HG03039 (cell line): ENCODE results near the gene DCDC2.
A peak's percentile ranks its signal among the peaks of the same experiment; 100 is the strongest.
"Not testable (repeated sequence)": the region's sequence is repeated elsewhere in the genome, so short reads cannot be mapped to it uniquely, and the experiment has no call there.

Source experiments
- ATAC-seq: cut with Tn5 transposase; IDR thresholded peaks from one replicate; pipeline ENCODE4 v1.9.1; 2021; ENCODE audit warnings: mild to moderate bottlenecking, moderate library complexity; ENCODE audit not compliant: unreplicated experiment

The DCDC2 gene

DNA sequence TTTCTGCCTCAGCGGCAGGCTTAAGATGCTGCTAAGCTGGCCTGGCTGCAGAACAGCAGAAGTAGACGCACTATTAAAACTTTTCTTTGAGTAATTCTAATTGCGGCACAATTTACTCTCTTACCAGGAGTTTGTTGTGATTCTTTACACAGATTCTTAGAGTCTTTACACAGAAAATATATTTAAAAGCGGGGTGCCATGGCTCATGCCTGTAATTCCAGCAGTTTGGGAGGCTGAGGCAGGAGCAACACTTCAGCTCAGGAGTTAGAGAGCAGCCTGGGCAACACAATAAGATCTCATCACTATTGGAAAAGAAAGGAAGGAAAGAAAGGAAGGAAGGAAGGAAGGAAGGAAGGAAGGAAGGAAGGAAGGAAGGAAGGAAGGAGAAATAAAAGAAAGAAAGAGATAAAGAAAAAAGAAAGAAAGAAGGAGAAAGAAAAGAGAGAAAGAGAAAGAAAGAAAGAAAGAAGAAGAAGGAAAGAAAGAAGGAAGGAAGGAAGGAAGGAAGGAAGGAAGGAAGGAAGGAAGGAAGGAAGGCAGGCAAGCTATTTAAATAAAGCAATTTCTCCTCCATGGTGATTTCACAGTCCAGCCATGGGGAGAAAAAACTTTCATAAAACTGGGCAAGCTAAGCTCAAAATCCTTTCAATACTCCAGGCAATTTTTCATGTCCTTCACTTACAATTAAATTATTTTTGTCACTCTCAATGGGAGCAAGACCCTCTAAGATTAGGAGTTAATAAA is 23.8 kb upstream of the DCDC2 start:
- no peak for ATAC-seq

DNA sequence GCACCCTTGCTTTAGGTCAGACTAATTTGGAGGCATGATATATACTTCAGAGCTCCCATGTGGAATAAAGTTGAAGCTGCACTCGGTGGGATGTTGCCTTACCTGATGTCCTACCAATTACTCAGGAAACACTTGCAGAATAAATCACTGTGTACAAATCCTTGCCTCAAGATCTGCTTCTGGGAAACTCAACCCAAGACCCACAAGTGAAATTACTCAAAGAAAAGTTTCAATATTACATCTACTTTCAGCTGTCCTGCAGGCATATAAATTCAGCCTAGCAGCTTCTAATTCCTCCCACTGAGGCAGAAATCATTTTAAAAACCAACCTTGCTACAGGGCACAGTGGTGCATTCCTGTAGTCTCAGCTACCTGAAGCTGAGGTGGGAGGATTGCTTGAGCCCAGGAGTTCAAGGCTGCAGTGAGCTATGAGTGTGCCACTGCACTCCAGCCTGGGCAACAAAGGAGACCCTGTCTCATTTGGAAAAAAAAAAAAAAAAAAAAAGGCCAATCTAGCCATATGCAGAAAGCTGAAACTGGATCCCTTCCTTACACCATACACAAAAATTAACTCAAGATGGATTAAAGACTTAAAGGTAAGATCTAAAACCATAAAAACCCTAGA is 20.7 kb upstream of the DCDC2 start:
- no peak for ATAC-seq

DNA sequence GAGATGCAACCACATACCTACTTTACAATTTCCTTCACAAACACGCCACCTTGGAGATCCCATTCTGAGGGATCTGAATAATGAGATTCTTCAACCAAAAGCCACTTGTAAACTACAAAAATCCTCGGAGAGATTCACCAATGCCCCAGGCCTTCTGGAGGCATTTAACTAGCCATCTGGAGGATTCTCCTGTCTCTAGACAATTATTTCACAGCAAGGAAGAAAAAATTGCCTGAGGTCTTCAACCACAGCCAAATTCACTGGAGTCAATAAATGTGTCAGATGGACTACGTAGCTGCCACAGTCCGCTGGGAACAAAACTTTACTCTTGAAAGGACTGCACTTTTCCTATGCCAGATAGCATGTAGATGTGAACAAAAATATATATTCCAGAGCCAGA is 19.0 kb upstream of the DCDC2 start:
- no peak for ATAC-seq

DNA sequence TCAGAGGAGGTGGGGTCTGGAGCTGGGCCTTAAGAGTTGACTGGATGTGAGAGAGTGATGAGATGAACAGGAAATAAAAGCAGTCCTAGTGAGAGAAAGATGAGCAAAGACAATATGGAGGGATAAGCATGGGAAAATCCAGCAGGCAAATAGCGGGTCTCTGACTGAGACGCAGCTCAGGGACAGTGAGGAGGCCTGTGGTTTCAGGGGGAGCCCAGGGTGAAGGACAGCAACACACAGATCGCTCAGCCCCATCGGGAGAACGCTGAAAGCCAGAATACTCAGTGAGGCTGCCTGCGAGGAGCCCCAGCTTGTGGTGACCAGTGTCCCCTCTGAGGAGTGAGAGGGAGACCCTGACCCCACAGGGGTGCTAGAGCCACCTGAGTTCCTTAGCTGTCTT is 16.8 kb upstream of the DCDC2 start:
- ATAC-seq, result no peak

DNA sequence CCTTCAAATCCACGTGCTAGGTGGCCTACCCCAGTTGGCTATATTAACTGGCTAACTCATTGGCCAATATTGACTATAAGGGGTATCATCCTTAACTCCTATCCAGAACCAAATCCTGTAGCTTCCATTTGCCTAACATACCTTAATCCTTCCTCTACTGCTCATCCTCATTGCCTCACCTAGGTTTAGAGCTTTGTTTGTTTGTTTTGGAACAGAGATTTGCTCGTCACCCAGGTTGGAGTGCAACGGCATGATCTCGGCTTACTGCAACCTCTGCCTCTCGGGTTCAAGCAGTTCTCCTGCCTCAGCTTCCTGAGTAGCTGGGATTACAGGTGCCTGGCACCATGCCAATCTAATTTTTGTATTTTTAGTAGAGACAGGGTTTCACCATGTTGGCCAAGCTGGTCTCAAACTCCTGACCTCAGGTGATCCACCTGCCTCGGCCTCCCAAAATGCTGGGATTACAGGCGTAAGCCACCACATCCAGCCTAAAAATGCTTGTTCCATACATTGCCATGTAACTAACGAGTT is 7.3 kb upstream of the DCDC2 start:
- not testable (repeated sequence) for ATAC-seq

DNA sequence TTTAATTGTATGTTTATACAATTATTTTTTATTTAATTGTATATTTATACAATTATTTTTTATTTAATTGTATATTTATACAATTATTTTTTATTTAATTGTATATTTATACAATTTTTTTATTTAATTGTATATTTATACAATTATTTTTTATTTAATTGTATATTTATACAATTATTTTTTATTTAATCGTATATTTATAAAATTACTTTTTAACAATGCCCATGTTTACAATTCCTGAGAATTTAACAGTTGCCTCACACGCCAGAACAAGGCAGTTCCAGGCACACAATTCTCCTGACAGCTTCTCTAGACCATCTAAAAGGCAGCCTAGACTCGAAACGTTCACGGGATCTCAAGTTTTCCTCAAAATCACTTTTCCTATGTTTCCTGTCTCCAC is 4.5 kb upstream of the DCDC2 start:
- ATAC-seq, result not testable (repeated sequence)

DNA sequence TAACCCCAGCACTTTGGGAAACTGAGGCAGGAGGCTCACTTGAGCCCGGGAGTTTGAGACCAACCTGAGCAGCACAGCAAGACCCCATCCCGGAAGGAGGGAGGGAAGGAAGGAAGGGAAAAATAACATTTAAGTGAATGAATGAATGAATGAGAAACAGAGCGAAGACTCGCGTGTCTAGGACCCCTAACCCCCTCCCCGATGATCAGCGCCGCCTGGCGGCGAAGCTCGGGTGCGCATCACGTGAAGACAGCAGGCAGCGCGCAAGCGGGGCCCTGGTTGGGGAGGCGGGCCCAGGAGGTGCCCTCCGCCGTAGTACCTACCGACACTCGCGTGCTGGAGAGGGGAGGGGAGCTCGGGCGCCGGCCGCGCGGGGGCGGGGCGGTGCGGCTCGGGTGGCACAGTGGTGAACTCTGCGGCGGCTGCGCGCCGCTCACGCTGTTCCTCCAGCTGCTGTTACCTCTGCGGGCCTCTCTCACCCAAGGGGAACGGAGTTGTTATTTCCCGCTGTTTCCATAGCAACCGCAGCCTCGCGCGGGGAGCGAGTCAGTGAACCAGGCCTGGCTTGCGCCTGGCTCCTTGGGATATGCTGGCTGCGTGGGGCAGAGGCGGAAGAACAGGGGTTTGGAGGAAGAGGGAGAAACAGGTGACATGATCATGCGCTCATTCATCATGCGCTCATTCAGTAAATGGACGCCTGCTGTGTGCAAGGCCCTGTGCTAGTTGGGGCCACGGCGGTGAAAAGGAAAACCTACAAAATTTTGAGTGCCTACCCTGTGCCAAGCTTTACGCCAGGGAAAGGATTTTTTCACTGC is 2.0 kb upstream of the DCDC2 start:
- ATAC-seq, result peak; percentile 79

DNA sequence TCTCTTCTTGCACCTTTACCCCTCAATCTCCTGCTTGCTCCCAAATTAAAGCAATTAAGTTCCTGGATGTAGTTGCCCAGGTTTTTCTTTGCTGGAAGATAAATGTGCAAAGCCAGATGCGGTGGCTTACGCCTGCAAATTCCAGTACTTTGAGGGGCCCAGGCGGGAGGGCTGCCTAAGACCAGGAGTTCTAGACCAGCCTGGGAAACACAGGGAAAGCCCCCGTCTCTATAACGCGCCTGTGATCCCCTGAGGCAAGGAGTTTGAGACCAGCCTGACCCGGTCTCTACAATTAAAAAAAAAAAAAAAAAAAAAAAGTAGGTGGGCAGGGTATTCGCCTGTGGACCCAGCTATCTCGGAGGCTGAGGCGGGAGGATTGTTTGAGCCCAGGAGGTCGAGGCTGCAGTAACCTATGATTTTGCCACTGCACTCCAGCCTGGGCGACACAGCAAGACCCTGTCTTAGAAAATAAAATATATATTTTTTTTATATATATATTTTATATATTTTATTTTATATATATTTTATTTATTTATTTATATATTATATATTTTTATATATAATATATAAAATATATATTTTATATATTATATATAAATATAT is 461 bp upstream of the DCDC2 start:
- ATAC-seq, result no peak

DNA sequence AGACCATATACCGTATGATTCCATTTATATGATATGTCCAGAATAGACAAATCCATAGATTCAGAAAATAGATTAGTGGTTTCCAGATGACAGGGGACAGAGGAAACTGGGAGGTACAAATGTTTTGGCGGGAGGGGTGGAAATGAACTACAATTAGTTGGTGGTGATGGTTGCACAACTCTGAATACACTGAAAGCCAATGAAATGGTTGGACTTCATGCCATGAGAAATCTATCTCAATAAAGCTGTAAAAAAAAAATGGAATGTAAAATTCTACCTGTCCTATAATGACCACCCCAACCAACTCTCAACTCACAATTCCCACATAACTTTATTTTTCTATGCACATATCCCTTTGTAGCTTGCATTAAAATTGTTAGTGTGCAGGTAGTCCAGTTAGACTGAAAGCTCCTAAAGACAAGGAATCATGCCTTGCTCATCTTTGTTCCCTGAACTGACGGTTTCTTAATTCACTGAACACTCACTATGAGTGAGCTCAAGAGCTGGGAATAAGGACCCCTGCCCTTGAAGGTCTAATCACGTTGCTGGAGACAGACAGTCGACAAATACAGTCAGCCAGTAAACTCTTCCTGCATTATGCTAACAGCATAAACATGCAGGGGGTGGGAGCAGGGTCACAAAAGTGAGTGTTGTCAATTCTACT is 1.4 kb downstream of the DCDC2 start:
- no peak for ATAC-seq

DNA sequence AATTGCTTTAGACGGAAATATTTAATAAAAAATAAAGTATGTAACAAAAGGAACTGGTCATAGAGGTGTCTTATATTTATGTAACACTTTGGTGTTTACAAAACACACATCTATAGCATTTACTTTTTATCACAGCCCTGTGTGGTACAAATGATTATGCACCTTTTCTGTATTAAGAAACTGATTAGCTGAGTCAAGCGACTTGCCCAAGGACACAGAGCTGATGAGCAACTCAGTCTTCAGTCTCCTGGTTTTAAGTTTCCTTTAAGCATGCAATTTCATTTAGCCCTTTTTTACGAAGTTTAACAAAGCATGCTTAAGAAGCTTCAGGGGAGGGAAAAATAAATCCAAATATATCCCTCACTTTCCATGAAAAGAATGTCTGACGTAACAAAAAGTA is 2.5 kb downstream of the DCDC2 start:
- ATAC-seq, result no peak

DNA sequence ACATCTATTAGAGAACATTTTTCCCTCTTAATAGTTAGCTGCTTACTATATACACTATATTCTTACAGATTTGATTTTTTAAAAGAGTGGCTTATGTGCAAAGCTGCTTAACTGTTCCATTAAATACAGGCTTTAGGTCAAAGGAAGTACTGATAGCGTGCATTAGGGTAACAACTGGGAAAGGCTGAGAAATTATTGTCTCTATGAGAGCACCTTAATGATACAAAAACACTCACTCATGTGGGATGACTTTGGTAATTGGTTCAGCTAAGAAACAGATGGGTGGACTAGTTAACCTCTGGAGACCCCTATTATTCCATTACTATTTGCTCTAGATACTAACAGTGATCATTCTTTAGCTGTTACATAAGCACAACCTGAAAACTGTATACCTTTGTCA is 4.0 kb downstream of the DCDC2 start:
- ATAC-seq, result no peak

DNA sequence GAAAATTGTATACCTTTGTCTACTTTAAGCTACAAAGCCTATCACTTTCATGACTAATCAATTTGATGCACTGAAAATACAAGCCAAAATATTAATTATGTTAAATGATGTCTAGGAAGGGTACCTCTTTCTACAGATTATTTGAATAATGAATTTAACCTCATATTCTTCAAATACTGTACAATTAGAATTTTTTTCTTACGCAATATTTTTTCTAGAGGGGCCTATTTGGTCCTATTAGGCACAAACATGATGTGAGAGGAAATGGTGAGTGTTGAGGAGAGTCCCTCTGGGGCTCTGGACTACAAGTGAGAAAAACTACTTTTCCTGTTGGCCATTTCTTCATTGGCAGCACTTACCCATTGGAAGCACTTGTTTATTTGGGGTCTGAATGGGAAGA is 5.4 kb downstream of the DCDC2 start:
- no peak for ATAC-seq

DNA sequence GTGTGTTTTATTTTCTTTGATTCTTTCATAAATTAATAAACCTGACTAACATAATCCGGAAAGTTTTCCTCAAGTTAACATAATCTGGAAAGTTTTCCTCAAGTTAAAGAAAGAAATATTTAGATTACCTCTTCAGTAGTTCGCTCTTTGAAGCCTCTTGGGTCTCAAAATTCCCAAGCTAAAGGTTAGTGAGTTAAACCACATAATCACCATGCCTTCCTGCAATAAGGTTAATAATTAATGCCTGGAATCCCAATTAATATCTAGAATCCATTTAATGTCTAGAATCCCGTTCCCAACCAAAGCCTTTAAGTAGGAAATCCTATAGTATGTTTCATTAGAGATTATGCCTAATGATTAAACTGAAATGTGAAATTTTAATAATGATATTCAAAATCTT is 12.9 kb downstream of the DCDC2 start:
- ATAC-seq, result no peak

DNA sequence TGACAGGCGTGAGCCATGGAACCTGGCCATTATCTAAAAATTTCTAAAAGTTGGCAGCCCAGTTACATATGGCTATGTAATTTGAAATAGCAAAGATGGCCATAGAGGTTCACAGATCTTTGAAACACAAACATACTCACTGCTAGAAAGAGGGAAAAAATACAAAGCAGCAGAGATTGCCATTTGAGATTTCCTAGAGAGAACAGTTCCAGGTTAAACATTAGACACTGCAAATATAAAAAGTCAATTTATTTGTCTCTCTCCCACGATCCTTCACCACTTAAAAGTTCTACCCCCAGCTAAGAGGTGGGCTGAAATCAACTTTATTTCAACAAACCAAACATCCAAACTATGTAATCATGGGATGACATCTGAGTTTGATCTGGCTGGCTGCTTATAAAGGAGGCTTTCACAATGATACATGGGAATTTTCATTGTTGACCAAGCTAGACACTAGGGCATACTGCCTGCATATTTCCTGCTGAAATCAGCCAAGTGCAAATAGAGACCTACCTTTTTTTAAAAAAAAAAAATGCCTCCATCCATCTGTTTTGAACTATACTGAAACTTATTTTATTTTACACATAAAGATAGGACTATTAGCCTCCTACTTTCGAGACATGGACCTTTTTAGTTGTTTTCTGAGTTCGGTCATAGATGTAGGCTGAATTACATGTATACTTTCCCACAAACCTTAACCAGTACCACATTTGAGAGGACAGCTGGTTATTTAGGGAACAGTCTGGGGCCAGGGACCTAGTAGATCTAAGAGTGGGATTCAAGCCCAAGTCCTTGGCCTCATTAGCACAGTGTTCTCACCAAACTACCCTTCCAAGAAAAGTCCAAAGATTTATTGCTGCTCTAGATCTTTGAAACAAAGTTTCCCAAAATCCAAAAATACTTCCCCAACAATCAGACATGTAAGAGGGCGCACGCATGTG is 16.6 kb downstream of the DCDC2 start:
- ATAC-seq, result no peak

DNA sequence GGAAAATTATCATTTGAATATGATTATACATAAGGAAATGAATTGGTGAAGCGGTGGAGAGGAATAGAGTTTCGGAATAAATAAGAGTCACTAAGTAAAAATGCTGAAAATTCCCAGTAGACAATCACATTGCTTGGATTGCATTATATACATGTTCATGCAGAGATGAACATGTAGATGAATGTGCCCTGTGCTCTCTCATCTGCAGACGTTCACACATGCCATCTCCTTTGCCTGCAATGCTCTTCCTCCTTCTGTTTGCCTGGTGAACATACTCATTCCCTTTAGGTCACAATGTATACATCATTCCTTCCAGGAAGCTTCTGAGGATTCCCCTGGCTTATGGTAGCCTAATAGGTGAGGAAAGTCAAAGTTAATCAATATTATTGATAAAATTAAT is 17.9 kb downstream of the DCDC2 start:
- no peak for ATAC-seq

DNA sequence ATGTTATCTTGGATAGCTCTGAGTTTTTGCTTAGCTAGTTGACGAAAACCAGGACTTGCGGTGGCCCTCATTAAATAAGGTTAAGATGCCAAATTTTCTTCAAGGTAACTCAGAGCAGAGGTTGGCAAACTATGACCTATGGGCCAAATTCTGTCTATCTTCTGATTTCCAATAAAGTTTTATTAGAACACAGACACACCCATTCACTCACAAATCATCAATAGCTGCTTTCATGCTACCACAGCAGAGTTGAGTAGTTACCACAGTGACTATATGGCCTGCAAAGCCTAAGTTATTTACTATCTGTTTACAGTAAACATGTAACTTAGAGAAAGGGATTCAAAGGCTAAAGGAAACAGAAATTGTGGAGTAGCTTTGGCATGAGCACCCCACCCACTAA is 23.6 kb downstream of the DCDC2 start:
- ATAC-seq, result no peak

DNA sequence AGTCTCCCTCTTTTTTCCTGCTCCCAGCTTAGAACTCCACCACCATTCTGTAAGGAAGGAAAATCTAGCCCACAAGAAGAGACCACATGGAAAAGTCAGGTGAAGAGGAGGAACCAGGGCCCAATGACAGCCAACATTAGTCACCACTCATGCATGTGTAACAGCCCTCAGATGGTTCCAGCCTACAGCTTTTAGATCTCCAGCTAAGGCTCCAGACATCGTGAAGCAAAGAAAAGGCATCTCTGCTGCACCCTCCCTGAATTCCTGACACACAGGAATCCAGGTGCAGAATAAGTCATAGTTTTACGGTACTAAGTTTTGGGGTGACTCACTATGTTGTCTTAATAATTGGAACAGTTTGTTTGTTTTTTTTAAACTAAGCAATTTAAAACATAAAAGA is 25.5 kb downstream of the DCDC2 start:
- ATAC-seq, result no peak

DNA sequence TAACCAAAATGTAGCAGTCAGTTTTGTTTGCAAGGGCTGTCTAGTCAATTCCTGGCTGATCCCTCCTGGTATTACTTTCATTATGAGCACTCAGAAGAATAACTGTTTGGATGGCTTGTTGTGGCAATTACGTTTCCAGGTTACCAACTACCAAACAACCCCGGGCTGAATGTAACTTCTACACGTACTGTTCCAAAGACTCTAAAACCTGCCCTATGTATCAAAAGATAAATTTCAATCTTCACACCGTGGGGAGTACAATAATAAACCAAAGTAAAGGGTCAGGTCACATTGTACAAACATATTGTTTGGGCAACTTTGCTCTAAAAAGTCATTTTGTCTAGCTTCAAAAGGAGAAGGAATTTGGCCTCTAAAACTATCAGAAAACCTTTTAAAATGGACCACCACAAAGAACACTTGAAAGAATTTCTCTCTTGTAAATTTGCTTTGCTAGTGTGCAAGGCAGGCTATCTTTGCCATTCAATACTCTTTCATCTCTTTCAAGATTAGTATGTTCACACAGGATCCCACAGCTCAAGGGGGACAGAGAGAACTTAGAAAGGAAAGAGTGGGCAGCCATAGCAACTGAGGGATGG is 27.6 kb downstream of the DCDC2 start:
- ATAC-seq, result no peak

DNA sequence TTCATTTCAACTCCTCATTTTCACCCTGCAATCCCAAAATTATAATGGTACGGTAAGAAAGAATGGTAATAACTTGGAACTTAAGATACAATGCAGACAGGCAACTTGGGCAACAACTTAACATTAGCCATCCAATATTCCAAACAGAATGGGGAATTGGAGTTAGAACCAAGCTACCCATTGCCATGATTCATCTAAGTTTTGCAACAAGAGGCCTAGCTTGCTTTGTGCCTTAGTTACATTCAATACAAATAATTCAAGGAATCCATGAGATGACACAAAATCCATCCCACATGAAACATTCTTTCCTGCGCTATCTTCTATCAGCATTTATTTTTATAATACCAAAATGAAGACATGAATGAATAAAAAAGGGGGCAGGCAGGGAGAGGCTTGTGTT is 28.4 kb downstream of the DCDC2 start:
- no peak for ATAC-seq
